ENCODE results near the gene PTPRH. TPM values are rescaled to one million over a fixed set of nuclear protein-coding genes. Genes with fewer than 3 reads are reported as not detected.

Gene PTPRH
- total RNA-seq, 1 donor from 2014 or later = not detected

DNA sequence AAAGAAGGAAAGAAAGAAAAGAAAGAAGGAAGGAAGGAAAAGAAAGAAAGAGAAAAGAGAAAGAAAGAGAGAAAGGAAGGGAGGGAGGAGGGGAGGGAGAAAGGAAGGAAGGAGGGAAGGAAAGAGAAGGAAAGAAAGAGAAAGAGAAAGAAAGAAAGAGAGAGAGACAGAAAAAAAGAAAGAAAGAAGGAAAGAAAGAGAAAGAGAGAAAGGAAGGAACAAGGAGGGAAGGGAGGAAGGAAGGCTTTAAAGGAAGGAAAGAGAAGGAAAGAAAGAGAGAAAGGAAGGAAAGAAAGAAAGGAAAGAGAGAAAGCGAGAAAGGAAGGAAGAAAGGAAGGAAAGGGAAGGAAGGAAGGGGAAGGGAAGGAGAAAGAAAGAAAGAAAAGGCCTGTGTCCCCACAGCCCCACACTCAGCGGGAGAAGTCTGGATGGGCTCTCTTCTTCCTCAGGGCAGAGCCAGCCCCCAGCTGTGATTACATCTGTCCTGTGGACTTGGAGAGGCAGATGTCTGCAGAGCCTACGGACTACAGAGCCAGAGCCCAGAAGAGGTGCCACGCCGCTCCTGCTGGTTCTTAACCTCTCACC lies 9.6 kb downstream of the PTPRH start:
- no peaks in the 10 kb centered on the region for H3K36me3 Mint-ChIP-seq (ENCODE audit: unreplicated experiment)
- TF ChIP-seq, protein P1, sequence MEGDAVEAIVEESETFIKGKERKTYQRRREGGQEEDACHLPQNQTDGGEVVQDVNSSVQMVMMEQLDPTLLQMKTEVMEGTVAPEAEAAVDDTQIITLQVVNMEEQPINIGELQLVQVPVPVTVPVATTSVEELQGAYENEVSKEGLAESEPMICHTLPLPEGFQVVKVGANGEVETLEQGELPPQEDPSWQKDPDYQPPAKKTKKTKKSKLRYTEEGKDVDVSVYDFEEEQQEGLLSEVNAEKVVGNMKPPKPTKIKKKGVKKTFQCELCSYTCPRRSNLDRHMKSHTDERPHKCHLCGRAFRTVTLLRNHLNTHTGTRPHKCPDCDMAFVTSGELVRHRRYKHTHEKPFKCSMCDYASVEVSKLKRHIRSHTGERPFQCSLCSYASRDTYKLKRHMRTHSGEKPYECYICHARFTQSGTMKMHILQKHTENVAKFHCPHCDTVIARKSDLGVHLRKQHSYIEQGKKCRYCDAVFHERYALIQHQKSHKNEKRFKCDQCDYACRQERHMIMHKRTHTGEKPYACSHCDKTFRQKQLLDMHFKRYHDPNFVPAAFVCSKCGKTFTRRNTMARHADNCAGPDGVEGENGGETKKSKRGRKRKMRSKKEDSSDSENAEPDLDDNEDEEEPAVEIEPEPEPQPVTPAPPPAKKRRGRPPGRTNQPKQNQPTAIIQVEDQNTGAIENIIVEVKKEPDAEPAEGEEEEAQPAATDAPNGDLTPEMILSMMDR (IDR thresholded peaks at IDR 0.05) = no peak
- no peak overlapping the region for H3K27ac Mint-ChIP-seq (ENCODE audit: unreplicated experiment)
- no peaks in the 10 kb centered on the region for H3K9me3 Mint-ChIP-seq (ENCODE audit: unreplicated experiment)
- peaks cover 15% of the 10 kb centered on the region for H3K27me3 Mint-ChIP-seq (ENCODE audit: unreplicated experiment)
- H3K4me3 Mint-ChIP-seq (ENCODE audit: unreplicated experiment) = no peak overlapping the region
- no peaks in the 10 kb centered on the region for H3K4me1 Mint-ChIP-seq (ENCODE audit: unreplicated experiment)
- no peak for DNase-seq (ENCODE audit: extremely low spot score, unreplicated experiment)

DNA sequence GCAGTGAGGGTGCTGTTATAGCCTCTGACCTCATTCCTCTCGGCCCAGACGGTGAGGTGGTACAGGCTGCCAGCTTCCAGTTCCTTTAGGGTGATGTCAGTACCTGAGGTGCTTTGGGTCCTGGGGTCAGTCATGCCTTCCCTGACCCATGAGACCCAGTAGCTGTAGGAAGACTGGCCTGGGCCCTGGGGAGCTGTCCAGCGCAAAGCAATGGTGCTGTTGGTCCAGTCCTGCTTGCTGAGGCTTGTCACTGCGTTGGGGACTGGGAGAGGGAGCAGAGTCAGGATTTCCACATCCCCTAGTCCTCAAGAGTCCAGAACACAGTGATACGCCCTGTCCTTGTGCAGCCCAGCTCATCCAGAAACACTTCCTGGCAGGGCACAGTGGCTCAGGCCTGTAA lies 10.7 kb downstream of the PTPRH start:
- Mint-ChIP-seq H3K27me3 (ENCODE audit: unreplicated experiment) (peaks cover 13% of the 10 kb centered on the region), H3K36me3 (ENCODE audit: unreplicated experiment) (no peaks in the 10 kb centered on the region), H3K27ac (ENCODE audit: unreplicated experiment) (no peak overlapping the region), H3K4me3 (ENCODE audit: unreplicated experiment) (no peak overlapping the region), H3K9me3 (ENCODE audit: unreplicated experiment) (no peaks in the 10 kb centered on the region), H3K4me1 (ENCODE audit: unreplicated experiment) (no peaks in the 10 kb centered on the region)
- no peak for DNase-seq (ENCODE audit: extremely low spot score, unreplicated experiment)
- TF ChIP-seq, protein P1 (IDR thresholded peaks at IDR 0.05) = no peak

DNA sequence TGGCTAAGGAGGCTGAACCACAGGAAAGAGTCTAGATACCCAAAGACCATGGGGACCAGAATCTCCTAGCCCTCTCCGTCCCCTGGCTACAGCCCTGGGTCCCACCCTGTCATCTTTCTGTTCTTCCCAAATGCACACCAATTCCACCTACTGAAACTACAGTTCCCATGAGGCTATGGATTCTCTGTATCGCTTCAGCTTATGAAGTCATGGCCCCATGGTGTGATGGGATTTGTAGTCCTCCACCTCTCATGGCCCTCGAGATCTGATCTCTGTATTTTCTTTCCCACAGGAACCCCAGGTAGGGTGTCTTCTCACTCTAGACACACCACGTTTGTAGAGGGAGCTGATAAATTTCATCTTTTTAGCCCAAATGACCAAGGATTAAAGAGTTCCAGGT lies 11.8 kb downstream of the PTPRH start:
- peaks cover 13% of the 10 kb centered on the region for H3K27me3 Mint-ChIP-seq (ENCODE audit: unreplicated experiment)

DNA sequence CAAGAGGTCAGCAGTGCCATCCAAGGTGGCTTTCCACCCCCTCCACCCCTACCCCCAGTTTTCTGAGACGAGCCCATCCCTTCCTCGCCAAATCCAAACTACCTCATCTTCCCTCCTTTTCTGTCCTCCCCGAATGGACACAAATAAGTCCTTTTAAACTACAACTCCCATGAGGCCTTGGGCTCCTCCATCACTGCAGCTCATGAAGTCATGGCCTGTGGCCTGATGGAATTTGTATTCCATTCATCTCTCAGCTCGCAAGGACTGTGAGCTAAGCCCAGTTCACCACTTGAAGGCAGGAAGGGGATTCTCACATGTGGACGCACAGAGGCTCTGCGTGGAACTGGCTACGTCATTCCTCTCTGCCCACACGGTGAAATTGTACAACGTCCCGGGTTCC lies 12.5 kb downstream of the PTPRH start:
- no peaks in the 10 kb centered on the region for H3K4me1 Mint-ChIP-seq (ENCODE audit: unreplicated experiment)
- no peak for DNase-seq (ENCODE audit: extremely low spot score, unreplicated experiment)
- H3K36me3 Mint-ChIP-seq (ENCODE audit: unreplicated experiment) = no peaks in the 10 kb centered on the region
- H3K27ac Mint-ChIP-seq (ENCODE audit: unreplicated experiment) = no peak overlapping the region
- peaks cover 14% of the 10 kb centered on the region for H3K27me3 Mint-ChIP-seq (ENCODE audit: unreplicated experiment)
- no peaks in the 10 kb centered on the region for H3K9me3 Mint-ChIP-seq (ENCODE audit: unreplicated experiment)
- TF ChIP-seq, protein P1 (IDR thresholded peaks at IDR 0.05) = no peak
- H3K4me3 Mint-ChIP-seq (ENCODE audit: unreplicated experiment) = no peak overlapping the region

More for the DNA sequence above, 11.8 kb downstream of the PTPRH start:
- TF ChIP-seq, protein P1 (IDR thresholded peaks at IDR 0.05) = no peak
- H3K4me1 Mint-ChIP-seq (ENCODE audit: unreplicated experiment) = no peaks in the 10 kb centered on the region
- no peak for DNase-seq (ENCODE audit: extremely low spot score, unreplicated experiment)
- no peaks in the 10 kb centered on the region for H3K9me3 Mint-ChIP-seq (ENCODE audit: unreplicated experiment)
- H3K27ac Mint-ChIP-seq (ENCODE audit: unreplicated experiment) = no peak overlapping the region
- no peaks in the 10 kb centered on the region for H3K36me3 Mint-ChIP-seq (ENCODE audit: unreplicated experiment)
- no peak overlapping the region for H3K4me3 Mint-ChIP-seq (ENCODE audit: unreplicated experiment)

DNA sequence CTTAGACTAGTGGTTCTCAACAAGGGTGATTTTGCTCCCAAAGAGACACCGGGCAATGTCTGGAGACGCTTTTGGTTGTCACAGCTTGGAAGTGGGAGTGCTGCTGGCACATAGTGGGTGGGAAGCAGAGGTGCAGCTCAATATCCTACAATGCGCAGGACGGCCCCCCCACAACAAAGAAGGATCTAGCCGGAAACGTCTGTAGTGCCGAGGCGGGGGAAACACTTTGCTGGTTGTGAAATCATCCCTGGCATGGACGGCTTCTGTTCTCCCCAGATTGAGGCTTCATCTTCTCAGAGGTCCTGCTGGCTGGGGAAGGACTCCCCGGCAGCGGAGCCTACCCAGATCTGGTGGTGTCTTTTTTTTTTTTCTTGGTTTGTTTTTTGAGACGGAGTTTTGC lies 15.8 kb downstream of the PTPRH start:
- DNase-seq (ENCODE audit: extremely low spot score, unreplicated experiment) = no peak
- no peaks in the 10 kb centered on the region for H3K36me3 Mint-ChIP-seq (ENCODE audit: unreplicated experiment)
- TF ChIP-seq, protein P1 (IDR thresholded peaks at IDR 0.05) = no peak
- H3K9me3 Mint-ChIP-seq (ENCODE audit: unreplicated experiment) = no peaks in the 10 kb centered on the region
- peaks cover 4% of the 10 kb centered on the region for H3K27me3 Mint-ChIP-seq (ENCODE audit: unreplicated experiment)
- H3K4me3 Mint-ChIP-seq (ENCODE audit: unreplicated experiment) = no peak overlapping the region
- peaks cover 6% of the 10 kb centered on the region for H3K4me1 Mint-ChIP-seq (ENCODE audit: unreplicated experiment)
- no peak overlapping the region for H3K27ac Mint-ChIP-seq (ENCODE audit: unreplicated experiment)
